Measurements from ENCODE around the gene LSR.

DNA sequence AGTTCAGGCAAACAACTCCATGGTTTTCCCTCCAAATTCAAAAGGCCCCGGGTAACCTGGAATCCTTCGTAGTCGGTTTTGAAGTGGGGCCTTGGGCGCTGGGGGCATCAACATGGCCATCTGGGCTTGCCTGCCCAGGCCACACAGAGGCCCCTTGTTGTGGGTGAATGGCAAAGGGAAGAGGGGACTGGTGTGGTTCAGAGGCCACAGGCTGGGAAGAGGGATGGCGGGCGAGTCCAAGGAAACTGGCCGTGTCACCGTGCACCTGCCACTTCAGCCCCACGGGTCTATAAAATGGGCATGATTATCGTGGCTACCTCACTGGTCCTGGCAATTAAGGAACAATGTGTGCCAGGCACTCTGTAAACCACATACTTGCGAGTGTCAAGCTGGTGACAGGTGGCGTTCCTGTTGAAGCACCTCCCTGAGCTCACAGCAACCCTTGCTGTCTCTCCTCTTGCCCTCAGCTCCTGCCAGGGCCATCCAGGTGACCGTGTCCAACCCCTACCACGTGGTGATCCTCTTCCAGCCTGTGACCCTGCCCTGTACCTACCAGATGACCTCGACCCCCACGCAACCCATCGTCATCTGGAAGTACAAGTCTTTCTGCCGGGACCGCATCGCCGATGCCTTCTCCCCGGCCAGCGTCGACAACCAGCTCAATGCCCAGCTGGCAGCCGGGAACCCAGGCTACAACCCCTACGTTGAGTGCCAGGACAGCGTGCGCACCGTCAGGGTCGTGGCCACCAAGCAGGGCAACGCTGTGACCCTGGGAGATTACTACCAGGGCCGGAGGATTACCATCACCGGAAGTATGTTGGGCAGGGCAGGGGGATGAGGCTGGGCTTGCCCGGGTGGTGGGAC is 1.3 kb downstream of the LSR start:
- TF ChIP-seq, protein P1, sequence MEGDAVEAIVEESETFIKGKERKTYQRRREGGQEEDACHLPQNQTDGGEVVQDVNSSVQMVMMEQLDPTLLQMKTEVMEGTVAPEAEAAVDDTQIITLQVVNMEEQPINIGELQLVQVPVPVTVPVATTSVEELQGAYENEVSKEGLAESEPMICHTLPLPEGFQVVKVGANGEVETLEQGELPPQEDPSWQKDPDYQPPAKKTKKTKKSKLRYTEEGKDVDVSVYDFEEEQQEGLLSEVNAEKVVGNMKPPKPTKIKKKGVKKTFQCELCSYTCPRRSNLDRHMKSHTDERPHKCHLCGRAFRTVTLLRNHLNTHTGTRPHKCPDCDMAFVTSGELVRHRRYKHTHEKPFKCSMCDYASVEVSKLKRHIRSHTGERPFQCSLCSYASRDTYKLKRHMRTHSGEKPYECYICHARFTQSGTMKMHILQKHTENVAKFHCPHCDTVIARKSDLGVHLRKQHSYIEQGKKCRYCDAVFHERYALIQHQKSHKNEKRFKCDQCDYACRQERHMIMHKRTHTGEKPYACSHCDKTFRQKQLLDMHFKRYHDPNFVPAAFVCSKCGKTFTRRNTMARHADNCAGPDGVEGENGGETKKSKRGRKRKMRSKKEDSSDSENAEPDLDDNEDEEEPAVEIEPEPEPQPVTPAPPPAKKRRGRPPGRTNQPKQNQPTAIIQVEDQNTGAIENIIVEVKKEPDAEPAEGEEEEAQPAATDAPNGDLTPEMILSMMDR (IDR thresholded peaks at IDR 0.05; ENCODE audit: poor library complexity, severe bottlenecking) = no peak
- TF ChIP-seq EP300 (conservative IDR thresholded peaks at IDR 0.05; ENCODE audit: poor library complexity, severe bottlenecking) (no peak), EZH2 (IDR thresholded peaks at IDR 0.05; ENCODE audit: borderline replicate concordance, insufficient read depth, low read length, poor library complexity, severe bottlenecking) (no peak), TAF1 (IDR thresholded peaks at IDR 0.05; ENCODE audit: low read depth) (no peak), SMC3 (conservative IDR thresholded peaks at IDR 0.05; ENCODE audit: poor library complexity) (no peak), POLR2AphosphoS5 (IDR thresholded peaks at IDR 0.05) (no peak)
- TF ChIP-seq, protein P2, sequence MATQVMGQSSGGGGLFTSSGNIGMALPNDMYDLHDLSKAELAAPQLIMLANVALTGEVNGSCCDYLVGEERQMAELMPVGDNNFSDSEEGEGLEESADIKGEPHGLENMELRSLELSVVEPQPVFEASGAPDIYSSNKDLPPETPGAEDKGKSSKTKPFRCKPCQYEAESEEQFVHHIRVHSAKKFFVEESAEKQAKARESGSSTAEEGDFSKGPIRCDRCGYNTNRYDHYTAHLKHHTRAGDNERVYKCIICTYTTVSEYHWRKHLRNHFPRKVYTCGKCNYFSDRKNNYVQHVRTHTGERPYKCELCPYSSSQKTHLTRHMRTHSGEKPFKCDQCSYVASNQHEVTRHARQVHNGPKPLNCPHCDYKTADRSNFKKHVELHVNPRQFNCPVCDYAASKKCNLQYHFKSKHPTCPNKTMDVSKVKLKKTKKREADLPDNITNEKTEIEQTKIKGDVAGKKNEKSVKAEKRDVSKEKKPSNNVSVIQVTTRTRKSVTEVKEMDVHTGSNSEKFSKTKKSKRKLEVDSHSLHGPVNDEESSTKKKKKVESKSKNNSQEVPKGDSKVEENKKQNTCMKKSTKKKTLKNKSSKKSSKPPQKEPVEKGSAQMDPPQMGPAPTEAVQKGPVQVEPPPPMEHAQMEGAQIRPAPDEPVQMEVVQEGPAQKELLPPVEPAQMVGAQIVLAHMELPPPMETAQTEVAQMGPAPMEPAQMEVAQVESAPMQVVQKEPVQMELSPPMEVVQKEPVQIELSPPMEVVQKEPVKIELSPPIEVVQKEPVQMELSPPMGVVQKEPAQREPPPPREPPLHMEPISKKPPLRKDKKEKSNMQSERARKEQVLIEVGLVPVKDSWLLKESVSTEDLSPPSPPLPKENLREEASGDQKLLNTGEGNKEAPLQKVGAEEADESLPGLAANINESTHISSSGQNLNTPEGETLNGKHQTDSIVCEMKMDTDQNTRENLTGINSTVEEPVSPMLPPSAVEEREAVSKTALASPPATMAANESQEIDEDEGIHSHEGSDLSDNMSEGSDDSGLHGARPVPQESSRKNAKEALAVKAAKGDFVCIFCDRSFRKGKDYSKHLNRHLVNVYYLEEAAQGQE (IDR thresholded peaks at IDR 0.05; ENCODE audit: borderline replicate concordance) = no peak
